Caco-2 (cell line): ENCODE measurements around the gene ARID1A. TPM values are rescaled to one million over a fixed set of nuclear protein-coding genes. Genes with fewer than 3 reads are reported as not detected.
A peak's percentile ranks its signal among the peaks of the same experiment; 100 is the strongest.

Experiments used
- BruUV-seq: library from RNA; stranded (reverse); fragments of 400-500 nt; replicated peaks from 2 replicates; lab custom pipeline; 2021; lab: Mats Ljungman, UMichigan
- CTCF ChIA-PET: fragments of 300-600 bp; sonication (Branson Sonifier 250); formaldehyde crosslinking; loops from one replicate; lab custom pipeline; 2022; ENCODE audit warnings: antibody characterized with exemption; lab: Charles Lee
- POLR2A ChIA-PET: fragments of 300-600 bp; sonication (Branson Sonifier 250); formaldehyde crosslinking; loops from one replicate; lab custom pipeline; 2022; ENCODE audit warnings: antibody characterized with exemption; lab: Charles Lee
- DNase-seq, 2 experiments: peaks; one replicate each; pipeline versions ENCODE4 v3.0.0 to v3.0.0-alpha.2; 2020 to 2022
- H3K27me3 ChIP-seq: replicated peaks from 2 replicates; pipeline ENCODE4 v1.6.0; 2011; ENCODE audit warnings: low read length; ENCODE audit not compliant: control insufficient read depth, insufficient read depth
- H3K36me3 ChIP-seq: 2 replicates; pipeline ENCODE4 v1.5.1; 2011; ENCODE audit warnings: low read length; ENCODE audit not compliant: control insufficient read depth, insufficient read depth
- H3K4me1 ChIP-seq: fragments of 250-450 bp; sonication (Bioruptor Pico); 2 replicates; pipeline ENCODE4 v1.5.1; 2020; ENCODE audit warnings: mild to moderate bottlenecking
- H3K4me3 ChIP-seq: 2 replicates; pipeline ENCODE4 v1.5.1; 2011; ENCODE audit warnings: low read depth, mild to moderate bottlenecking, control low read depth, low read length
- H3K9me3 ChIP-seq: fragments of 250-450 bp; sonication (Bioruptor Pico); 2 replicates; pipeline ENCODE4 v1.5.1; 2020; ENCODE audit warnings: mild to moderate bottlenecking, moderate library complexity
- H3K27ac Mint-ChIP-seq: one replicate; pipeline ENCODE4 v1.8.0; 2022; ENCODE audit warnings: mixed read lengths; ENCODE audit not compliant: unreplicated experiment
- H3K27me3 Mint-ChIP-seq: one replicate; pipeline ENCODE4 v1.8.0; 2022; ENCODE audit warnings: mixed read lengths; ENCODE audit not compliant: insufficient read depth, unreplicated experiment
- H3K36me3 Mint-ChIP-seq: one replicate; pipeline ENCODE4 v1.8.0; 2022; ENCODE audit warnings: mild to moderate bottlenecking, mixed read lengths; ENCODE audit not compliant: insufficient read depth, unreplicated experiment
- H3K4me1 Mint-ChIP-seq: one replicate; pipeline ENCODE4 v1.8.0; 2022; ENCODE audit warnings: low read depth, mixed read lengths; ENCODE audit not compliant: unreplicated experiment
- H3K4me3 Mint-ChIP-seq: one replicate; pipeline ENCODE4 v1.8.0; 2022; ENCODE audit warnings: mild to moderate bottlenecking, moderate library complexity, mixed read lengths; ENCODE audit not compliant: unreplicated experiment
- H3K9me3 Mint-ChIP-seq: one replicate; pipeline ENCODE4 v1.8.0; 2022; ENCODE audit warnings: mixed read lengths; ENCODE audit not compliant: unreplicated experiment
- intact Hi-C: fragments of 100-400 bp; cut with micrococcal nuclease; formaldehyde crosslinking; loops from one replicate; pipeline ENCODE4 v1.10.0; 2022; ENCODE audit not compliant: unreplicated experiment
- total RNA-seq: library from RNA; stranded (reverse); gene quantifications from 2 replicates; pipeline ENCODE4 v1.2.3, GENCODE V29; 2022
- TF ChIP-seq, protein P1 (sequence below), 2 experiments: fragments of 200-600 bp in 1 of 2; IDR thresholded peaks; 1 replicate in 1 of 2; 2 replicates in 1 of 2; pipeline versions ENCODE4 v1.5.1 to v1.8.0; 2011 to 2022; ENCODE audit warnings: antibody characterized with exemption in 1 of 2, control low read depth in 1 of 2, inconsistent platforms in 1 of 2, low read depth in 1 of 2, low read length in 1 of 2, mild to moderate bottlenecking in 1 of 2, moderate library complexity in 1 of 2; ENCODE audit not compliant: insufficient read depth in 1 of 2, severe bottlenecking in 1 of 2, unreplicated experiment in 1 of 2

The ARID1A gene
- total RNA-seq, 1 experiment from 2014 or later = 66.5 TPM

DNA sequence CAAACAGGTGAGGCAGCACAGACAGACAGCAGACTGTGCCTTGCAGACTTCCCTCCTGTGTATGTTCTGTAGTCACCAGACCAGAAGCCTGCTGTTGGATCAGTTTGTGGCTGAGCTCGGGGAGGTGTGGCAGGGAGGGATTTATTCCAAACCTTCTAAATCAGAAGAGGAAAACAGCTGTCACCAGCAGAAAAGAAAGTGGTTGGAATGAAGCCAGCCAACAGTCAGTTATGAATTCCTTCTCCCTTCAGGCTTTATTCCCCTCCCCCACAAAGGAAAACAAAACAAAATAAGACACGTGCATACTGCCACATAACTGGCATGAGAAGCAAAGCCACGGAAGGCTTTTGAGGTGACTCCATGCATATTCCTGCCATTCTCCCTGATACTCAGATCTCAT lies 72.9 kb downstream of the ARID1A start:
- Histone ChIP-seq H3K4me1 (peaks cover 13% of the 10 kb centered on the region), H3K36me3 (peaks cover 1% of the 10 kb centered on the region; the same call in 1 of the 2 replicates), H3K27me3 (no peaks in the 10 kb centered on the region), H3K4me3 (no peak overlapping the region), H3K9me3 (no peaks in the 10 kb centered on the region)
- peaks cover 89% of the 10 kb centered on the region for H3K36me3 Mint-ChIP-seq
- TF ChIP-seq, protein P1, sequence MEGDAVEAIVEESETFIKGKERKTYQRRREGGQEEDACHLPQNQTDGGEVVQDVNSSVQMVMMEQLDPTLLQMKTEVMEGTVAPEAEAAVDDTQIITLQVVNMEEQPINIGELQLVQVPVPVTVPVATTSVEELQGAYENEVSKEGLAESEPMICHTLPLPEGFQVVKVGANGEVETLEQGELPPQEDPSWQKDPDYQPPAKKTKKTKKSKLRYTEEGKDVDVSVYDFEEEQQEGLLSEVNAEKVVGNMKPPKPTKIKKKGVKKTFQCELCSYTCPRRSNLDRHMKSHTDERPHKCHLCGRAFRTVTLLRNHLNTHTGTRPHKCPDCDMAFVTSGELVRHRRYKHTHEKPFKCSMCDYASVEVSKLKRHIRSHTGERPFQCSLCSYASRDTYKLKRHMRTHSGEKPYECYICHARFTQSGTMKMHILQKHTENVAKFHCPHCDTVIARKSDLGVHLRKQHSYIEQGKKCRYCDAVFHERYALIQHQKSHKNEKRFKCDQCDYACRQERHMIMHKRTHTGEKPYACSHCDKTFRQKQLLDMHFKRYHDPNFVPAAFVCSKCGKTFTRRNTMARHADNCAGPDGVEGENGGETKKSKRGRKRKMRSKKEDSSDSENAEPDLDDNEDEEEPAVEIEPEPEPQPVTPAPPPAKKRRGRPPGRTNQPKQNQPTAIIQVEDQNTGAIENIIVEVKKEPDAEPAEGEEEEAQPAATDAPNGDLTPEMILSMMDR (IDR thresholded peaks at IDR 0.05; ENCODE audit: insufficient read depth in 1 of 2, low read depth in 1 of 2, low read length in 1 of 2, severe bottlenecking in 1 of 2, unreplicated experiment in 1 of 2) = no peak
- POLR2A ChIA-PET = no interaction called here
- no peaks in the 10 kb centered on the region for H3K27me3 Mint-ChIP-seq
- no peak overlapping the region for H3K27ac Mint-ChIP-seq
- no peaks in the 10 kb centered on the region for H3K9me3 Mint-ChIP-seq
- DNase-seq = no peak
- intact Hi-C loops = no loop called here
- no peaks in the 10 kb centered on the region for H3K4me1 Mint-ChIP-seq
- H3K4me3 Mint-ChIP-seq = no peak overlapping the region
- CTCF ChIA-PET = interaction anchor here (0.6 kb wide), 1 partner anchor 44 kb away, joined by 3 read pairs; no protein-coding TSS in a partner anchor
- BruUV-seq = no TSS peak

GRCh38 chr1:26771285-26771642 lies 75.4 kb downstream of the ARID1A start:
- Mint-ChIP-seq H3K27ac (no peak overlapping the region), H3K27me3 (no peaks in the 10 kb centered on the region), H3K36me3 (peaks cover 91% of the 10 kb centered on the region), H3K4me1 (no peaks in the 10 kb centered on the region), H3K4me3 (no peak overlapping the region), H3K9me3 (no peaks in the 10 kb centered on the region)
- POLR2A ChIA-PET = no interaction called here
- BruUV-seq = no TSS peak
- DNase-seq = no peak
- H3K36me3 ChIP-seq = peaks cover 1% of the 10 kb centered on the region; the same call in 1 of the 2 replicates
- CTCF ChIA-PET = no interaction called here
- H3K9me3 ChIP-seq = no peaks in the 10 kb centered on the region
- H3K4me3 ChIP-seq = no peak overlapping the region
- peaks cover 13% of the 10 kb centered on the region for H3K4me1 ChIP-seq
- no peaks in the 10 kb centered on the region for H3K27me3 ChIP-seq
- intact Hi-C loops = no loop called here
- TF ChIP-seq, protein P1 (IDR thresholded peaks at IDR 0.05; ENCODE audit: insufficient read depth in 1 of 2, low read depth in 1 of 2, low read length in 1 of 2, severe bottlenecking in 1 of 2, unreplicated experiment in 1 of 2) = no peak

- no peaks in the 10 kb centered on the region; the same call in 1 of the 2 replicates for H3K36me3 ChIP-seq
- H3K4me3 Mint-ChIP-seq = no peak overlapping the region
- POLR2A ChIA-PET = interaction anchor here (0.6 kb wide), 1 partner anchor 42 kb away, joined by 3 read pairs; no protein-coding TSS in a partner anchor
- H3K4me3 ChIP-seq = no peak overlapping the region
- H3K4me1 ChIP-seq = peaks cover 13% of the 10 kb centered on the region
- H3K4me1 Mint-ChIP-seq = no peaks in the 10 kb centered on the region
- CTCF ChIA-PET = no interaction called here
- no TSS peak for BruUV-seq
- no peak overlapping the region for H3K27ac Mint-ChIP-seq
- no peaks in the 10 kb centered on the region for H3K27me3 Mint-ChIP-seq
- intact Hi-C loops = no loop called here
- TF ChIP-seq, protein P1 (IDR thresholded peaks at IDR 0.05; ENCODE audit: insufficient read depth in 1 of 2, low read depth in 1 of 2, low read length in 1 of 2, severe bottlenecking in 1 of 2, unreplicated experiment in 1 of 2) = no peak
- H3K27me3 ChIP-seq = no peaks in the 10 kb centered on the region
- peaks cover 91% of the 10 kb centered on the region for H3K36me3 Mint-ChIP-seq
- no peaks in the 10 kb centered on the region for H3K9me3 ChIP-seq
- H3K9me3 Mint-ChIP-seq = no peaks in the 10 kb centered on the region
- DNase-seq = peak; percentile 36 to 71
Observed at GRCh38 chr1:26771643-26772321, 76.0 kb downstream of the ARID1A start.
